Fibroblast of lung (primary cell): ENCODE data around the gene ZNF541. TPM values are rescaled to one million over a fixed set of nuclear protein-coding genes. Genes with fewer than 3 reads are reported as not detected.

Experiments used
- DNase-seq, 2 donors: peaks; one replicate each; pipeline versions ENCODE4 v3.0.0 to v3.0.0-alpha.2; 2010; ENCODE audit warnings: low read depth in 2 of 2
- H2AFZ ChIP-seq: 2 replicates; pipeline ENCODE4 v1.5.1; 2012; ENCODE audit warnings: low read length, control low read depth, inconsistent platforms
- H3K27ac ChIP-seq: 2 replicates; pipeline ENCODE4 v1.5.1; 2011; ENCODE audit warnings: low read length, control low read depth; ENCODE audit not compliant: insufficient read depth
- H3K27me3 ChIP-seq: 2 replicates; pipeline ENCODE4 v1.5.1; 2011; ENCODE audit warnings: mild to moderate bottlenecking, low read length; ENCODE audit not compliant: control insufficient read depth, insufficient read depth
- H3K36me3 ChIP-seq: 2 replicates; pipeline ENCODE4 v1.5.1; 2011; ENCODE audit warnings: low read length; ENCODE audit not compliant: control insufficient read depth, insufficient read depth
- H3K4me1 ChIP-seq: 2 replicates; pipeline ENCODE4 v1.5.1; 2011; ENCODE audit warnings: low read length; ENCODE audit not compliant: control insufficient read depth, insufficient read depth; ENCODE audit errors: extremely low read depth
- H3K4me2 ChIP-seq: 2 replicates; pipeline ENCODE4 v1.5.1; 2011; ENCODE audit warnings: low read length, control low read depth; ENCODE audit not compliant: insufficient read depth; ENCODE audit errors: extremely low read depth
- H3K4me3 ChIP-seq, 4 experiments: fragments of 200-600 bp in 1 of 4; sonication (generic) in 1 of 4; replicated peaks in 1 of 4; 2 replicates each; pipeline ENCODE4 v1.5.1; 2011 to 2016; ENCODE audit warnings: low read length in 4 of 4, low read depth in 3 of 4, mild to moderate bottlenecking in 3 of 4, control low read depth in 2 of 4, inconsistent platforms in 1 of 4, mixed read lengths in 1 of 4; ENCODE audit not compliant: insufficient read depth in 1 of 4; ENCODE audit errors: control extremely low read depth in 1 of 4
- H3K79me2 ChIP-seq: 2 replicates; pipeline ENCODE4 v1.5.1; 2012; ENCODE audit warnings: mild to moderate bottlenecking, low read length, inconsistent platforms; ENCODE audit not compliant: control insufficient read depth, insufficient read depth
- H3K9ac ChIP-seq: 2 replicates; pipeline ENCODE4 v1.5.1; 2011; ENCODE audit warnings: mild to moderate bottlenecking, low read length, control low read depth; ENCODE audit not compliant: insufficient read depth
- H3K9me3 ChIP-seq: 2 replicates; pipeline ENCODE4 v1.5.1; 2012; ENCODE audit warnings: low read depth, low read length; ENCODE audit not compliant: control insufficient read depth, insufficient read depth
- H4K20me1 ChIP-seq: 2 replicates; pipeline ENCODE4 v1.5.1; 2011; ENCODE audit warnings: low read length; ENCODE audit not compliant: control insufficient read depth, insufficient read depth; ENCODE audit errors: extremely low read depth
- EZH2 ChIP-seq: IDR thresholded peaks from 2 replicates; pipeline ENCODE4 v1.5.1; 2012; ENCODE audit warnings: low read length, control low read depth, mild to moderate bottlenecking; ENCODE audit errors: missing control alignments
- polyA plus RNA-seq, 2 donors: library from polyadenylated mRNA; depleted of rRNA in 1 of 2; stranded (reverse) in 1 of 2; unstranded in 1 of 2; fragments of >200 nt; gene quantifications; 2 replicates each; pipeline ENCODE4 v1.2.1, GENCODE V29; 2011 to 2012; ENCODE audit warnings: missing spikeins in 1 of 2
- total RNA-seq: library from RNA; depleted of rRNA; stranded (reverse); fragments of >200 nt; gene quantifications from 2 replicates; pipeline ENCODE4 v1.2.1, GENCODE V29; 2014
- TF ChIP-seq, protein P1 (sequence below), 2 donors: IDR thresholded peaks in 1 of 2; conservative IDR thresholded peaks in 1 of 2; 1 replicate in 1 of 2; 2 replicates in 1 of 2; pipeline ENCODE4 v1.5.1; 2011 to 2012; ENCODE audit warnings: low read length in 2 of 2, control low read depth in 1 of 2, inconsistent platforms in 1 of 2, low read depth in 1 of 2, mild to moderate bottlenecking in 1 of 2

Gene ZNF541
- total and polyA plus RNA-seq, 2 donors (not counting 1 experiment from before 2014, with no cell fraction given): 0.02 to 0.17 TPM

DNA sequence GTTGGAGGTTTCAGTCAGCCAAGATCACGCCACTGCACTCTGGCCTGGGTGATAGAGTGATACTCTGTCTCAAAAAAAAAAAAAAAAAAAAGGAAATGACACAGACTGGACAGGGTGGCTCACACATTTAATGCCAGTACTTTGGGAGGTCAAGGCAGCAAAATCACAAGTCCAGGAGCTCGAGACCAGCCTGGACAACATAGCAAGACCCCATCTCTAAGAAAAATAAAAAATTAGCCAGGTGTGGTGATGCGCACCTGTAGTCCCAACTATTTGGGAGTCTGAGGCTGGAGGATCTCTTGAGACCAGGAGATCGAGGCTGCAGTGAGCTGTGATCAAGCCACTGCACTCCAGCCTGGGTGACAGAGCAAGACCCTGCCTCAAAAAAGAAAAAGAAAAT is 35.5 kb downstream of the ZNF541 start:
- Histone ChIP-seq H3K4me3 (no peak overlapping the region), H4K20me1 (no peaks in the 10 kb centered on the region), H3K9me3 (no peaks in the 10 kb centered on the region), H3K36me3 (no peaks in the 10 kb centered on the region), H3K4me2 (no peak overlapping the region), H3K27me3 (no peaks in the 10 kb centered on the region), H2AFZ (no peak overlapping the region), H3K79me2 (no peaks in the 10 kb centered on the region), H3K27ac (no peak overlapping the region), H3K4me1 (no peaks in the 10 kb centered on the region), H3K9ac (no peak overlapping the region)
- no peak for TF ChIP-seq EZH2
- TF ChIP-seq, protein P1, sequence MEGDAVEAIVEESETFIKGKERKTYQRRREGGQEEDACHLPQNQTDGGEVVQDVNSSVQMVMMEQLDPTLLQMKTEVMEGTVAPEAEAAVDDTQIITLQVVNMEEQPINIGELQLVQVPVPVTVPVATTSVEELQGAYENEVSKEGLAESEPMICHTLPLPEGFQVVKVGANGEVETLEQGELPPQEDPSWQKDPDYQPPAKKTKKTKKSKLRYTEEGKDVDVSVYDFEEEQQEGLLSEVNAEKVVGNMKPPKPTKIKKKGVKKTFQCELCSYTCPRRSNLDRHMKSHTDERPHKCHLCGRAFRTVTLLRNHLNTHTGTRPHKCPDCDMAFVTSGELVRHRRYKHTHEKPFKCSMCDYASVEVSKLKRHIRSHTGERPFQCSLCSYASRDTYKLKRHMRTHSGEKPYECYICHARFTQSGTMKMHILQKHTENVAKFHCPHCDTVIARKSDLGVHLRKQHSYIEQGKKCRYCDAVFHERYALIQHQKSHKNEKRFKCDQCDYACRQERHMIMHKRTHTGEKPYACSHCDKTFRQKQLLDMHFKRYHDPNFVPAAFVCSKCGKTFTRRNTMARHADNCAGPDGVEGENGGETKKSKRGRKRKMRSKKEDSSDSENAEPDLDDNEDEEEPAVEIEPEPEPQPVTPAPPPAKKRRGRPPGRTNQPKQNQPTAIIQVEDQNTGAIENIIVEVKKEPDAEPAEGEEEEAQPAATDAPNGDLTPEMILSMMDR (conservative IDR thresholded peaks at IDR 0.05 in 1 of 2, IDR thresholded peaks at IDR 0.05 in 1 of 2; ENCODE audit: low read depth in 1 of 2, low read length in 2 of 2): no peak
- DNase-seq: no peak

DNA sequence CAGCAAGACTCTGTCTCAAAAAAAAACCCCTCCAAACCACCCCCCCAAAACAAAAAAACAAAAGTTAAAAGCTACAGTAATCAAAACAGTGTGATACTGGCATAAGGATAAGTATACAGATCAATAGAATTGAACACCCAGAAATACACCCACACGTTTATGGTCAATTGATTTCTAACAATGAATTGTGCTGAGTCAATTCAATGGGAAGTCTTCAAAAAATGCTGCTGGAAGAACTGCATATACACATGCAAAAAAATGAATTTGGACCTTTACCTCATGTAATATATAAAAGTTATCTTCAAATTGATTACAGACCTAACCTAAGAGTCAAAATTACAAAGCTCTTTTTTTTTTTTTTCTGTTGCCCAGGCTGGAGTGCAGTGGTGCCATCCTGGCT is 38.3 kb downstream of the ZNF541 start:
- Histone ChIP-seq H3K9ac (no peak overlapping the region), H4K20me1 (no peaks in the 10 kb centered on the region), H3K4me2 (no peak overlapping the region), H3K4me3 (no peak overlapping the region), H3K4me1 (no peaks in the 10 kb centered on the region), H2AFZ (no peak overlapping the region), H3K27me3 (peaks cover 4% of the 10 kb centered on the region), H3K9me3 (no peaks in the 10 kb centered on the region), H3K27ac (no peak overlapping the region), H3K79me2 (no peaks in the 10 kb centered on the region), H3K36me3 (no peaks in the 10 kb centered on the region)
- no peak for DNase-seq
- TF ChIP-seq EZH2: no peak
- TF ChIP-seq, protein P1 (conservative IDR thresholded peaks at IDR 0.05 in 1 of 2, IDR thresholded peaks at IDR 0.05 in 1 of 2; ENCODE audit: low read depth in 1 of 2, low read length in 2 of 2): no peak

DNA sequence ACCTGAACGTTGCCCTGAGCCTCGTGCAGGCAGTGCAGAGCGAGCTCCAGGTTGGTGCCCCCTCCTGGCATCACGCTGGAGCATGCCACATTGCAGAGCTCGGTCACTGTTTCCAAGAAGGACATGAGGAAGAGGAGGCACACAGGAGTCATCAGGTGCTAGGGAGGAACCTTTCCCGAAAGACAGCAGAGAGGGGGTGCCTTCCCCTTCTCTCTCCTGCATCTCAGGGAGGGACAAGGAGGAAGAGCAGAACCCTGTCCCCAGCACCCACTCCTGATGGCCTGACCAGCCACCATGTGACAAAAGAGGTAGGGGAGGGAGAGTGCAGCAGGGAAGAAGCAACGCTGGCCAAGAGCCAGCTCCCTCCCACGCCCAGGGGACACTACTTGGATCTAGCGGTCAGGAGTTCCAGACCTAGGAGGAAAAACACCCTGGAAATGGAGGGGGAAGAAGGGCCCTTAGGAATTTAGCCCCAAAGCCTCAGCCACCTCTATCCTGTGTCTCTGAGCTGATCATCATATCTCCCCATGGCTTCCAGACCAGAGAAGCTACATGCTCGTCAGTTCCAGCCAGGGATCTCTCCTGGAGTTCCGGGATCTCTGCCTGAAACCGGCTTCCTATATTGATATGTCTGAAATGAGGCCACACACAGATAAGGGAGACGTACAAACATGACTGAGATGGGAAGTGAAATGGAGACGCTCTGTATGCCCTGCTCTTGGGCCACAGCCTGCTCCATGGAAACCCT is 41.1 kb downstream of the ZNF541 start:
- Histone ChIP-seq H4K20me1 (no peaks in the 10 kb centered on the region), H3K9ac (no peak overlapping the region), H3K36me3 (no peaks in the 10 kb centered on the region), H2AFZ (no peak overlapping the region), H3K4me1 (no peaks in the 10 kb centered on the region), H3K9me3 (no peaks in the 10 kb centered on the region), H3K4me3 (no peak overlapping the region), H3K27ac (no peak overlapping the region), H3K27me3 (peaks cover 4% of the 10 kb centered on the region), H3K4me2 (no peak overlapping the region), H3K79me2 (no peaks in the 10 kb centered on the region)
- TF ChIP-seq, protein P1 (conservative IDR thresholded peaks at IDR 0.05 in 1 of 2, IDR thresholded peaks at IDR 0.05 in 1 of 2; ENCODE audit: low read depth in 1 of 2, low read length in 2 of 2): no peak
- DNase-seq: no peak
